Right lobe of liver (tissue), 4 donors: ENCODE data around the gene JUNB.

Experiments
- POLR2A ChIP-seq: fragments of 450-650 bp; IDR thresholded peaks from one replicate; pipeline ENCODE4 v1.6.1; 2017; ENCODE audit warnings: antibody characterized with exemption, mild to moderate bottlenecking
- TF ChIP-seq, protein P1 (sequence below), 4 donors: fragments of 200-600 bp in 3 of 4; fragments of 450-650 bp in 1 of 4; IDR thresholded peaks; one replicate each; pipeline versions ENCODE4 v1.5.1 to v1.8.0; 2016 to 2022; ENCODE audit warnings: antibody characterized with exemption in 4 of 4, mild to moderate bottlenecking in 2 of 4
- donor health status: DM: no; HTN: no; CAD: no.
- donor health status: DM: no; HTN: no; CAD: no.
- donor health status: DM: no; HTN: yes; CAD: no.

DNA sequence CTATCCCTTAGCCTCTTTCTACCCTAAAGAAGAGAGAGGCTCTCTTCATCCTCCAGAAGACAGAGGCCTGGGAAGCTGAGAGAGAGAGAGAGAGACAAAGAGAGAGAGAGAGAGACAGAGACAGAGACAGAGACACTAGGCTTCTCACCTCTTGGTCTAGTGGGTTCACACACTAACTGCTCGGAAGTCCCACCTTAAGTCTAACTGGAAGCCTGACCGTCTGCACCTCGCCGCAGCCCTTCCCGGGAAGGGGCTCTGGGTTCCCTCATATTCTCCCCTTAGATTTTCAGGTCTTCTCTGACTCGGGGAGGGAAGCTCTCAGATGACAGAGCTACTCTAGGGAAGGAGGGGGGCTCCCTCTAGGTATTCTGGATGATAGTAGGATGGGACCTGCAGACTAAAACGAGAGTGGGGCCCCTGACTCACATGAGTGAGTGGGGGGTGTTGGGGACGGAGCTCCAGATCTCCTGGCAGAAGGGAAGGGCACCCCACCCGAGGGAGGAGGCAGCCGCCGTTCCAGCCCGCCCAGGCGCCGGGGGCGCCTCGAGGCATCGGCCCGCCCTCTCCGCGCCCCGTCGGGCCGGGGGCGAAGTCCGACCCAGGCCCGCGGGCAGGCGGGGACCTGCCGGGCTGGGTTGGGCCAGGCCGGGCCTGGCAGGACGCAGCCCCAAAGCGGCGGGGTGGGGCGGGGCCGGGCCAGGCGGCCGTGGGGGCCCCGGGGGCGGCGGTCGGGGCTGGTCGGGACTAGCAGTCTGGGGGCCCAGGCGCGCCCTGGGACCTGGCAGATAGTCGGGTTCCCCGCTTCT lies 2.0 kb upstream of the JUNB start:
- TF ChIP-seq POLR2A, result peak; percentile 48
- TF ChIP-seq, protein P1, sequence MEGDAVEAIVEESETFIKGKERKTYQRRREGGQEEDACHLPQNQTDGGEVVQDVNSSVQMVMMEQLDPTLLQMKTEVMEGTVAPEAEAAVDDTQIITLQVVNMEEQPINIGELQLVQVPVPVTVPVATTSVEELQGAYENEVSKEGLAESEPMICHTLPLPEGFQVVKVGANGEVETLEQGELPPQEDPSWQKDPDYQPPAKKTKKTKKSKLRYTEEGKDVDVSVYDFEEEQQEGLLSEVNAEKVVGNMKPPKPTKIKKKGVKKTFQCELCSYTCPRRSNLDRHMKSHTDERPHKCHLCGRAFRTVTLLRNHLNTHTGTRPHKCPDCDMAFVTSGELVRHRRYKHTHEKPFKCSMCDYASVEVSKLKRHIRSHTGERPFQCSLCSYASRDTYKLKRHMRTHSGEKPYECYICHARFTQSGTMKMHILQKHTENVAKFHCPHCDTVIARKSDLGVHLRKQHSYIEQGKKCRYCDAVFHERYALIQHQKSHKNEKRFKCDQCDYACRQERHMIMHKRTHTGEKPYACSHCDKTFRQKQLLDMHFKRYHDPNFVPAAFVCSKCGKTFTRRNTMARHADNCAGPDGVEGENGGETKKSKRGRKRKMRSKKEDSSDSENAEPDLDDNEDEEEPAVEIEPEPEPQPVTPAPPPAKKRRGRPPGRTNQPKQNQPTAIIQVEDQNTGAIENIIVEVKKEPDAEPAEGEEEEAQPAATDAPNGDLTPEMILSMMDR (IDR thresholded peaks at IDR 0.05), result no peak
